ENCODE measurements around the gene COA3. TPM values are rescaled to one million over a fixed set of nuclear protein-coding genes. Genes with fewer than 3 reads are reported as not detected.
A peak's percentile ranks its signal among the peaks of the same experiment; 100 is the strongest.

The COA3 gene, protein sequence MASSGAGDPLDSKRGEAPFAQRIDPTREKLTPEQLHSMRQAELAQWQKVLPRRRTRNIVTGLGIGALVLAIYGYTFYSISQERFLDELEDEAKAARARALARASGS
- polyA plus RNA-seq = 107 TPM
- long read RNA-seq, donor 1, transcript COA3-201 (2 exons, 771 nt) = major isoform, 48 of 48 reads
- long read RNA-seq, donor 1, partial matches to known transcripts = 0 of 48 reads
- long read RNA-seq, donor 1, other reads (novel, unspliced or antisense) = 0 of 48 reads
- long read RNA-seq, donor 2, transcript COA3-201 (2 exons, 771 nt) = major isoform, 111 of 130 reads
- long read RNA-seq, donor 2, partial matches to known transcripts = 19 of 130 reads
- long read RNA-seq, donor 2, other reads (novel, unspliced or antisense) = 0 of 130 reads
- long read RNA-seq, donor 3 = 0 reads
- long read RNA-seq, donor 4, transcript COA3-201 (2 exons, 771 nt) = major isoform, 8 of 8 reads
- long read RNA-seq, donor 4, partial matches to known transcripts = 0 of 8 reads
- long read RNA-seq, donor 4, other reads (novel, unspliced or antisense) = 0 of 8 reads
- long read RNA-seq, donor 5, transcript COA3-201 (2 exons, 771 nt) = major isoform, 52 of 52 reads
- long read RNA-seq, donor 5, partial matches to known transcripts = 0 of 52 reads
- long read RNA-seq, donor 5, other reads (novel, unspliced or antisense) = 0 of 52 reads
- long read RNA-seq, donor 6, transcript COA3-201 (2 exons, 771 nt) = major isoform, 80 of 80 reads
- long read RNA-seq, donor 6, partial matches to known transcripts = 0 of 80 reads
- long read RNA-seq, donor 6, other reads (novel, unspliced or antisense) = 0 of 80 reads
- long read RNA-seq, donor 7, transcript COA3-201 (2 exons, 771 nt) = major isoform, 45 of 45 reads
- long read RNA-seq, donor 7, partial matches to known transcripts = 0 of 45 reads
- long read RNA-seq, donor 7, other reads (novel, unspliced or antisense) = 0 of 45 reads
- long read RNA-seq, donor 8, transcript COA3-201 (2 exons, 771 nt) = major isoform, 119 of 131 reads
- long read RNA-seq, donor 8, partial matches to known transcripts = 12 of 131 reads
- long read RNA-seq, donor 8, other reads (novel, unspliced or antisense) = 0 of 131 reads
- long read RNA-seq, donor 9, transcript COA3-201 (2 exons, 771 nt) = major isoform, 83 of 88 reads
- long read RNA-seq, donor 9, partial matches to known transcripts = 5 of 88 reads
- long read RNA-seq, donor 9, other reads (novel, unspliced or antisense) = 0 of 88 reads
- long read RNA-seq, donor 10, transcript COA3-201 (2 exons, 771 nt) = major isoform, 102 of 102 reads
- long read RNA-seq, donor 10, partial matches to known transcripts = 0 of 102 reads
- long read RNA-seq, donor 10, other reads (novel, unspliced or antisense) = 0 of 102 reads
- long read RNA-seq, donor 11, transcript COA3-201 (2 exons, 771 nt) = major isoform, 56 of 56 reads
- long read RNA-seq, donor 11, partial matches to known transcripts = 0 of 56 reads
- long read RNA-seq, donor 11, other reads (novel, unspliced or antisense) = 0 of 56 reads

DNA sequence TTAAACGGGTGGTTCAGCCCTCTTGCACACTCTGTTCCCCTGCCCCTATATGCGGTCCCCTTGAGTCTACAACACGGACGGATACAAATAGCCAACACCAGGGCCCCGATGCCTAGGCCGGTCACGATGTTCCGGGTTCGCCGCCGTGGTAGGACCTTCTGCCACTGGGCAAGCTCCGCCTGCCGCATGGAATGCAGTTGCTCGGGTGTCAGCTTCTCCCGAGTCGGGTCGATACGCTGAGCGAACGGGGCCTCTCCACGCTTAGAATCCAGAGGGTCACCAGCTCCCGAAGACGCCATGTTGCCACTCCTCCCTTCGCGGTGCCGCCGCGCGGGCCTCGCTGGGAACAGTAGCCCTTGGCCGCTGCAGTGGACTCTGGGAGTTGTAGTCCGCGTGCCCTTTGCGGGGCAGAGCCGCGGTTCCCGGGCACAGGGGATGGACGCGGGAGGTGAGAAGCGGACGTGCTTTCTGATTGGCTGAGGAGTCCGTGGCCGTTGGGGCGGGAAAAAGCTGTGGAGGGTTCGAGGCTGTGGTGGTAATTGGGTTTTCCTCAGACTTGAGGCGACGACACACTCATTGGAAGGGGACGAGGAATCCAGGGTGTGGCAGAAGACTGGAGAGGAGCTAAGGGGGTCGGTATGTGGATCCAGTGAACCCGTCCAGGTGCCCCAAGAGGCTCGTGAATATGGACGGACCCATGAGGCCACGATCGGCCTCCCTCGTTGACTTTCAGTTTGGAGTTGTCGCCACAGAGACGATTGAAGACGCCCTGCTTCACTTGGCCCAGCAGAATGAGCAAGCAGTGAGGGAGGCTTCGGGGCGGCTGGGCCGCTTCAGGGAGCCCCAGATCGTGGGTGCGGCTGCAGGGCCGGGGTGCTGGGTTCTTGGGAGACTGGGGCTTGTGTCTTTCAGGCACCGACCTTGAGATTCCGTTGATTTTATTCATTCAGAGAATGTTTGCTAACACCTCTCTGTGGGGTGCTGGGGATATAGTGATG is at the start of gene COA3, which contains the start of gene CNTD1:
Gene COA3 (minus strand): TSS at position 322 of the 998 bp plus-strand sequence. CDS start 23 bp downstream, at position 299.
Gene CNTD1 (plus strand): TSS at position 479 of the 998 bp plus-strand sequence. CDS start 207 bp downstream, at position 686.
- H3K4me1 ChIP-seq (ENCODE audit: control insufficient read depth, insufficient read depth, low read length) = peaks cover 40% of the 10 kb centered on the region
- peak; percentile 83 to 90 for DNase-seq
- H3K4me3 ChIP-seq (ENCODE audit: low read length) = peak within 1 kb of the TSS; percentile 97
- peaks cover 3% of the 10 kb centered on the region for H3K9me3 ChIP-seq (ENCODE audit: control insufficient read depth, low read depth, low read length)
- WGBS (ENCODE audit: insufficient coverage, low lambda C conversion rate) = no CpG with 5 or more reads among the region's 66 CpGs
- H3K36me3 ChIP-seq (ENCODE audit: control insufficient read depth, insufficient read depth, low read length) = peaks cover 20% of the 10 kb centered on the region
- H3K27me3 ChIP-seq (ENCODE audit: control insufficient read depth, insufficient read depth, low read length) = no peaks in the 10 kb centered on the region
- H3K27ac ChIP-seq (ENCODE audit: low read length) = peak within 1 kb of the TSS; percentile 92

DNA sequence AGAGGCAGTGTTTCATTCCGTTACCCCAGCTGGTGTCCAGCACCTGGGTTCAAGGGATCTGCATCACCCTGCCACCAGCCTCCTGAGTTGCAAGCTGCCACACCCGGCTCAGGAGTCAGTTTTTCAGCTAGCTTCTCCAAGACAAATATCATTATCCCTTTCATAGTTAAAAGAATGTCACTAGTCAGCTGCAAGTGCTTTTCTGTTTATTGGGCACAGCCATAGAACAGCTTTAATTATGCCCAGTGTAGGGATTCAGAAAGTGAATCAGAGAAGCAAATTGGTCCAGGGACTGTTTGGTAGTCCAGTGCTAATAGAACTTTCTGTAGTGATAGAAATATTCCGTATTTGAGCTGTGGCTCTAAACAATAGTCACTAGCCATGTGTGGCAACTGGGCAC is 49.6 kb upstream of the COA3 start:
- Histone ChIP-seq H3K9me3 (ENCODE audit: control insufficient read depth, low read depth, low read length) (no peaks in the 10 kb centered on the region), H3K4me3 (ENCODE audit: low read length) (no peak overlapping the region), H3K36me3 (ENCODE audit: control insufficient read depth, insufficient read depth, low read length) (peaks cover 22% of the 10 kb centered on the region), H3K4me1 (ENCODE audit: control insufficient read depth, insufficient read depth, low read length) (no peaks in the 10 kb centered on the region), H3K27me3 (ENCODE audit: control insufficient read depth, insufficient read depth, low read length) (no peaks in the 10 kb centered on the region), H3K27ac (ENCODE audit: low read length) (no peak overlapping the region)
- DNase-seq = no peak
- no CpG with 5 or more reads among the region's 3 CpGs for WGBS (ENCODE audit: insufficient coverage, low lambda C conversion rate)

DNA sequence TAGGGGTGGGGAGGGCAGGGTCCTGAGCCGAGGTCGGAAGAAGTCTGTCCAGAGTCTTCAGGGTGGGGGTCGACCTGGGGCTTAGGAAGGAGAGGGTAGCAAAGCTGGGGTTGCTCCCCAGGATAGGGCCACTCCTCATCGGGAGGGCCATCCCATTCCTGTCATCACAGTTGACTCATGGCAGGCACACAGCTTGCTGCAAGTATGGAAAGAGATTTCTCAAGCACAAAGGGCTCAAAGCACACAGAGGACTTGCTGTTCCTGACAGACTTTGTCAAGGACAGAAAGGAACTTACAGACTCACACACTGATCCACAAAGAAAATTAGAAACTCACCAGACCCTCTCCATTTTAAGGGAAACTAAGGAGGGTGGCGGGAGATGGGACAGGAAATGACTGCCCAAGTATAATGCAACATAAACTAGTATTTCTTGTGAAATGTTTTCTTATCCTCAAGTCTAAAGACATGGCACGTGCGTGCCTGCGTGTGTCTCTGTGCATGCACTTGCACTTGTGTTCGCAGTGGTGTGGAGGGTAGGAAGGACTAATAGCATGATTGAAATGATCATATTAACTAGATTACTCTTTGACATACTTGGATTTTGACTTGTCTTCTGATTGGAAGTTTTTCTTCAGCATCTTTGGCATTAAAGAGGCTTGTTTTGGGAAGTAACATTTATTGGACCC is 48.2 kb upstream of the COA3 start:
- 82% methylated on average over 2 of the region's 9 CpGs for WGBS (ENCODE audit: insufficient coverage, low lambda C conversion rate)
- H3K4me1 ChIP-seq (ENCODE audit: control insufficient read depth, insufficient read depth, low read length) = no peaks in the 10 kb centered on the region

DNA sequence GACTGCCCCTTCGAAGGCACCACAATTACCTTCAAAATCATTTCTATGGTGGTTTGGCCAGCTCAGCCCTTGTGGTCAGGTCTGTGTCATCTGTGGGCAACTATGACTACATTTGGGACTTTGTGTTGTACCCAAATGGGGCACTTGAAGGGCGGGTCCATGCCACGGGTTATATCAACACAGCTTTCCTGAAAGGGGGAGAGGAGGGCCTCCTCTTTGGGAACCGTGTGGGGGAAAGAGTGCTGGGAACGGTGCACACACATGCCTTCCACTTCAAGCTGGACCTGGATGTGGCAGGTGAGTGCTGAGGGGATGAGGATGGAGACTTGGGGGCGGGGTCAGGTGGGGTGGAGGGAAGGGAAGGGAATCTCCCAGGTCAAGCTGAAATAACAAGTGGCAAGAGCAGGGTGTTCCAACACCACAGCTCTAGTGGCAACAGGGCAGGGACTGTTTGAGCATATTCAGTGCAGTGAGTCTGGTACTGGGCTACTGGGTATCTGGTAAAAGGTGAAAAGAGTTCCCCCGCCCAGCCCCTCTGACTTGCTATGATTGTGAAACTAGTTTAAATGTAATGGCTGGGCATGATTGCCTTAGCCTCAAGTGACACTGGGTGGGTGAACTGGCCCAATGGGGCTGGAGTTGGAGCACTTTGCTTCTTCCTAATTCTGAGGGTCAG is 47.6 kb upstream of the COA3 start:
- H3K4me1 ChIP-seq (ENCODE audit: control insufficient read depth, insufficient read depth, low read length) = no peaks in the 10 kb centered on the region
- WGBS (ENCODE audit: insufficient coverage, low lambda C conversion rate) = no CpG with 5 or more reads among the region's 7 CpGs
- no peak overlapping the region for H3K4me3 ChIP-seq (ENCODE audit: low read length)
- no peak for DNase-seq
- H3K36me3 ChIP-seq (ENCODE audit: control insufficient read depth, insufficient read depth, low read length) = peaks cover 40% of the 10 kb centered on the region
- no peak overlapping the region for H3K27ac ChIP-seq (ENCODE audit: low read length)
- H3K9me3 ChIP-seq (ENCODE audit: control insufficient read depth, low read depth, low read length) = no peaks in the 10 kb centered on the region
- H3K27me3 ChIP-seq (ENCODE audit: control insufficient read depth, insufficient read depth, low read length) = no peaks in the 10 kb centered on the region

More for the DNA sequence above, 48.2 kb upstream of the COA3 start:
- Histone ChIP-seq H3K4me3 (ENCODE audit: low read length) (no peak overlapping the region), H3K27ac (ENCODE audit: low read length) (no peak overlapping the region), H3K36me3 (ENCODE audit: control insufficient read depth, insufficient read depth, low read length) (peaks cover 34% of the 10 kb centered on the region), H3K9me3 (ENCODE audit: control insufficient read depth, low read depth, low read length) (no peaks in the 10 kb centered on the region), H3K27me3 (ENCODE audit: control insufficient read depth, insufficient read depth, low read length) (no peaks in the 10 kb centered on the region)
- no peak for DNase-seq

DNA sequence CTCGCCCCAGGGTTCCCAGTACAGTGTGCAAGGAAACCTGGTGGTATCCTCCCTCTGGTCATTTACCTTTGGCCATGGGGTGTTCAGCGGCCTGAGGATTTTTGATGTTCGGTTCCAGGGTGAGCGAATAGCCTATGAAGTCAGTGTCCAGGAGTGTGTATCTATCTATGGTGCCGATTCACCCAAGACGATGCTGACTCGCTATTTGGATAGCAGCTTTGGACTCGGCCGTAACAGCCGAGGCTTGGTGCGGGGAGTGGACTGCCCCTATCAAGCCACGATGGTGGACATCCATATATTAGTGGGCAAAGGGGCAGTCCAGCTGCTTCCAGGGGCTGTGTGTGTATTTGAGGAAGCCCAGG is 47.0 kb upstream of the COA3 start:
- H3K27me3 ChIP-seq (ENCODE audit: control insufficient read depth, insufficient read depth, low read length) = no peaks in the 10 kb centered on the region
- H3K27ac ChIP-seq (ENCODE audit: low read length) = no peak overlapping the region
- H3K4me1 ChIP-seq (ENCODE audit: control insufficient read depth, insufficient read depth, low read length) = no peaks in the 10 kb centered on the region
- H3K4me3 ChIP-seq (ENCODE audit: low read length) = no peak overlapping the region
- H3K36me3 ChIP-seq (ENCODE audit: control insufficient read depth, insufficient read depth, low read length) = peaks cover 42% of the 10 kb centered on the region
- WGBS (ENCODE audit: insufficient coverage, low lambda C conversion rate) = no CpG with 5 or more reads among the region's 12 CpGs
- no peaks in the 10 kb centered on the region for H3K9me3 ChIP-seq (ENCODE audit: control insufficient read depth, low read depth, low read length)
- no peak for DNase-seq

DNA sequence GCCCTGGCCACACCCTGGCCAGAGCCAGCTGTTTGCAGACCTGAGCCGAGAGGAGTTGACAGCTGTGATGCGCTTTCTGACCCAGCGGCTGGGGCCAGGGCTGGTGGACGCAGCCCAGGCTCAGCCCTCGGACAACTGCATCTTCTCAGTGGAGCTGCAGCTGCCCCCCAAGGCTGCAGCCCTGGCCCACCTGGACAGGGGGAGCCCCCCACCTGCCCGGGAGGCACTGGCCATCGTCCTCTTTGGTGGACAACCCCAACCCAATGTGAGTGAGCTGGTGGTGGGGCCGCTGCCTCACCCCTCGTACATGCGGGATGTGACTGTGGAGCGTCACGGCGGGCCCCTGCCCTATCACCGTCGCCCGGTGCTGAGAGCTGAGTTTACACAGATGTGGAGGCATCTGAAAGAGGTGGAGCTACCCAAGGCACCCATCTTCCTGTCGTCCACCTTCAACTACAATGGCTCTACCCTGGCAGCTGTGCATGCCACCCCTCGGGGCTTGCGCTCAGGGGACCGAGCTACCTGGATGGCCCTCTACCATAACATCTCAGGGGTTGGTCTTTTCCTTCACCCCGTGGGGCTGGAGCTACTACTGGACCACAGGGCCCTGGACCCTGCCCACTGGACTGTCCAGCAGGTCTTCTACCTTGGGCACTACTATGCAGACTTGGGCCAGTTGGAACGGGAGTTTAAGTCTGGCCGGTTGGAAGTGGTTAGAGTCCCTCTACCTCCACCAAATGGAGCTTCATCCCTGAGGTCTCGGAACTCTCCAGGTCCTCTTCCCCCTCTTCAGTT is 46.5 kb upstream of the COA3 start:
- no peaks in the 10 kb centered on the region for H3K4me1 ChIP-seq (ENCODE audit: control insufficient read depth, insufficient read depth, low read length)
- H3K36me3 ChIP-seq (ENCODE audit: control insufficient read depth, insufficient read depth, low read length) = peaks cover 46% of the 10 kb centered on the region
- no peaks in the 10 kb centered on the region for H3K27me3 ChIP-seq (ENCODE audit: control insufficient read depth, insufficient read depth, low read length)
- H3K27ac ChIP-seq (ENCODE audit: low read length) = no peak overlapping the region
- no peak overlapping the region for H3K4me3 ChIP-seq (ENCODE audit: low read length)
- H3K9me3 ChIP-seq (ENCODE audit: control insufficient read depth, low read depth, low read length) = no peaks in the 10 kb centered on the region
- no peak for DNase-seq
- no CpG with 5 or more reads among the region's 24 CpGs for WGBS (ENCODE audit: insufficient coverage, low lambda C conversion rate)

DNA sequence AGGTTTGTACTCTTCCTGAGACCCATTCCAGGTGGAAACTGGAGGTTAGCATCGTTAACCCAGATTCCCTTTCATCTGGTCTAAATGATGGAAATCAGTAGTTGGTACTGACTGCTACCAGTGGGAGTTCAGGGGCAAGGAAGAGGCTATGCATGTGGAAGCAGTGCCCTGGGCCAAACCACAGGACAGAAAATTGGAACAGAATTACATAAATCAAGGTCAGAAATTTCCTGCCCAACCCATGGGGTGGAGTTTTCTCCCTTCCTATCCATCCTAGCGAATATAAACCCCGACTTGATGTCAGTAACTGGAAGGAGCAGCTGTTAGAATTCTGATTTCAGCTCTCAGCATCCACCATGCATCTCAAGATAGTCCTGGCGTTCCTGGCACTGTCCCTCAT is 45.8 kb upstream of the COA3 start, which contains the start of gene AOC2:
Gene AOC2 (plus strand): TSS at position 310 of the 400 bp plus-strand sequence. CDS start 47 bp downstream, at position 357.
- no peaks in the 10 kb centered on the region for H3K4me1 ChIP-seq (ENCODE audit: control insufficient read depth, insufficient read depth, low read length)
- no peak within 1 kb of the TSS for H3K4me3 ChIP-seq (ENCODE audit: low read length)
- H3K36me3 ChIP-seq (ENCODE audit: control insufficient read depth, insufficient read depth, low read length) = peaks cover 51% of the 10 kb centered on the region
- no peak within 1 kb of the TSS for H3K27ac ChIP-seq (ENCODE audit: low read length)
- DNase-seq = no peak
- H3K27me3 ChIP-seq (ENCODE audit: control insufficient read depth, insufficient read depth, low read length) = no peaks in the 10 kb centered on the region
- WGBS (ENCODE audit: insufficient coverage, low lambda C conversion rate) = no CpG with 5 or more reads among the region's 4 CpGs
- H3K9me3 ChIP-seq (ENCODE audit: control insufficient read depth, low read depth, low read length) = no peaks in the 10 kb centered on the region

Data from large intestine (tissue), 12 donors.